ENCODE measurements around the gene SULT2B1.

- TF ChIP-seq EP300 (IDR thresholded peaks at IDR 0.05; ENCODE audit: borderline replicate concordance): no peak
- TF ChIP-seq YY1 (IDR thresholded peaks at IDR 0.05; ENCODE audit: low read depth): no peak
- no peak for TF ChIP-seq CEBPB (IDR thresholded peaks at IDR 0.05)
- TF ChIP-seq, protein P1, sequence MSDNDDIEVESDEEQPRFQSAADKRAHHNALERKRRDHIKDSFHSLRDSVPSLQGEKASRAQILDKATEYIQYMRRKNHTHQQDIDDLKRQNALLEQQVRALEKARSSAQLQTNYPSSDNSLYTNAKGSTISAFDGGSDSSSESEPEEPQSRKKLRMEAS (IDR thresholded peaks at IDR 0.05): no peak
- no peak for TF ChIP-seq EGR1 (IDR thresholded peaks at IDR 0.05)
- TF ChIP-seq TAF1 (IDR thresholded peaks at IDR 0.05; ENCODE audit: low read depth): no peak
- TF ChIP-seq REST (IDR thresholded peaks at IDR 0.05; ENCODE audit: low read depth): no peak
- TF ChIP-seq CREB1 (IDR thresholded peaks at IDR 0.05; ENCODE audit: low read depth): no peak
- TF ChIP-seq FOXM1 (IDR thresholded peaks at IDR 0.05; ENCODE audit: borderline replicate concordance, low read depth): no peak
Measured at GRCh38 chr19:48582168-48582567, 30.2 kb downstream of the SULT2B1 start.

All from Ishikawa (cell line).